K562 (cell line): ENCODE measurements around the gene DCAKD. TPM values are rescaled to one million over a fixed set of nuclear protein-coding genes. Genes with fewer than 3 reads are reported as not detected.
A peak's percentile ranks its signal among the peaks of the same experiment; 100 is the strongest.

Experiments
- NEUROD1 ChIP-seq: fragments of 150-350 bp; IDR thresholded peaks from 2 replicates; pipeline ENCODE4 v1.6.1; 2014; ENCODE audit warnings: borderline replicate concordance, low read length, low read depth; ENCODE audit not compliant: partially characterized antibody
- NFIX ChIP-seq: fragments of 250-450 bp; sonication (Bioruptor Pico); IDR thresholded peaks from 2 replicates; pipeline ENCODE4 v1.4.0; 2020; ENCODE audit warnings: low read depth, mild to moderate bottlenecking, moderate library complexity
- NR4A1 ChIP-seq, 2 experiments: fragments of 250-450 bp in 1 of 2; fragments of 450-650 bp in 1 of 2; sonication (Bioruptor Pico) in 1 of 2; IDR thresholded peaks; 2 replicates each; pipeline versions ENCODE4 v1.4.0 to v1.6.1; 2016 to 2020; ENCODE audit warnings: mild to moderate bottlenecking in 2 of 2, missing compliant biosample characterization in 1 of 2, missing genetic modification characterization in 1 of 2, moderate library complexity in 1 of 2
- POLR2A ChIP-seq: fragments of 450-650 bp; conservative IDR thresholded peaks from 2 replicates; pipeline ENCODE4 v1.6.1; 2016
- RBM14 ChIP-seq: fragments of 200-400 bp; formaldehyde crosslinking; IDR thresholded peaks from 2 replicates; pipeline ENCODE4 v1.6.1; 2018; ENCODE audit warnings: low read depth, mild to moderate bottlenecking, low read length, moderate library complexity, borderline replicate concordance; ENCODE audit not compliant: insufficient read depth
- RCOR1 ChIP-seq, 2 experiments: IDR thresholded peaks; 2 replicates each; pipeline ENCODE4 v1.6.1; 2012; ENCODE audit warnings: low read depth in 2 of 2, low read length in 2 of 2, borderline replicate concordance in 1 of 2, improper control_type of control experiment in 1 of 2
- SMC3 ChIP-seq: conservative IDR thresholded peaks from 2 replicates; pipeline ENCODE4 v1.6.1; 2011; ENCODE audit warnings: low read depth, low read length, improper control_type of control experiment; ENCODE audit not compliant: insufficient read depth
- TBP ChIP-seq: optimal IDR thresholded peaks from 2 replicates; pipeline ENCODE3; 2011; ENCODE audit warnings: low read depth, low read length, improper control_type of control experiment
- ZC3H4 ChIP-seq: sonication (generic); formaldehyde crosslinking; IDR thresholded peaks from 2 replicates; pipeline ENCODE4 v1.9.0; 2021; ENCODE audit warnings: missing genetic modification reagents, borderline replicate concordance
- ZKSCAN1 ChIP-seq: fragments of 150-350 bp; IDR thresholded peaks from 2 replicates; pipeline ENCODE4 v1.6.1; 2016; ENCODE audit warnings: low read depth, low read length
- ZNF133 ChIP-seq: fragments of 250-450 bp; sonication (Bioruptor Pico); IDR thresholded peaks from 2 replicates; pipeline ENCODE4 v1.4.0; 2020; ENCODE audit warnings: mild to moderate bottlenecking
- polyA plus RNA-seq, 8 experiments: library from polyadenylated mRNA; depleted of rRNA in 4 of 8; stranded (reverse) in 5 of 8; unstranded in 3 of 8; fragments of >200 nt; fragmentation: Nextera tagmentation in 2 of 8; fragmentation: Illumina TruSeq in 1 of 8; extraction: Ambion mirVana in 2 of 8; extraction: Trizol in 1 of 8; gene quantifications; 2 replicates each; pipeline versions ENCODE4 v1.2.1 to v1.2.3, GENCODE V29; 2011 to 2014; ENCODE audit warnings: inconsistent platforms in 1 of 8, missing spikeins in 1 of 8
- total RNA-seq, 7 experiments: library from RNA; depleted of rRNA in 6 of 7; stranded (reverse); fragments of >200 nt in 6 of 7; fragmentation: Illumina TruSeq in 2 of 7; extraction: Trizol in 2 of 7; gene quantifications; 2 replicates each; pipeline versions ENCODE4 v1.2.1 to v1.2.3, GENCODE V29; 2011 to 2021; ENCODE audit warnings: low replicate concordance in 1 of 7
- TF ChIP-seq, protein P1 (sequence below): fragments of 450-650 bp; conservative IDR thresholded peaks from 2 replicates; pipeline ENCODE4 v1.6.1; 2016; ENCODE audit warnings: missing genetic modification characterization, low read depth, mild to moderate bottlenecking, control low read depth, missing compliant biosample characterization
- TF ChIP-seq, protein P2 (sequence below): fragments of 450-650 bp; IDR thresholded peaks from 2 replicates; pipeline ENCODE4 v1.6.1; 2018; ENCODE audit warnings: mild to moderate bottlenecking, low read depth; ENCODE audit not compliant: partially characterized antibody
- TF ChIP-seq, protein P3 (sequence below): sonication (generic); formaldehyde crosslinking; IDR thresholded peaks from 2 replicates; pipeline ENCODE4 v1.8.0; 2022; ENCODE audit warnings: mild to moderate bottlenecking, missing genetic modification reagents
- TF ChIP-seq, protein P4 (sequence below), 2 experiments: fragments of 450-650 bp; IDR thresholded peaks; 2 replicates each; pipeline ENCODE4 v1.6.1; 2016
- TF ChIP-seq, protein P5 (sequence below): IDR thresholded peaks from 3 replicates; pipeline ENCODE4 v1.6.1; 2011; ENCODE audit warnings: borderline replicate concordance, mild to moderate bottlenecking; ENCODE audit not compliant: insufficient read length, insufficient read depth
- TF ChIP-seq, protein P6 (sequence below): fragments of 200-800 bp; sonication (Bioruptor generic); IDR thresholded peaks from 2 replicates; pipeline ENCODE4 v1.6.1; 2017; ENCODE audit warnings: missing genetic modification characterization, missing compliant biosample characterization

Gene DCAKD
- total and polyA plus RNA-seq, 9 of the 15 experiments (the other 6 are each of a cell fraction or from before 2014, with no cell fraction given): 7.9 to 35.5 (median 21.4) TPM

DNA sequence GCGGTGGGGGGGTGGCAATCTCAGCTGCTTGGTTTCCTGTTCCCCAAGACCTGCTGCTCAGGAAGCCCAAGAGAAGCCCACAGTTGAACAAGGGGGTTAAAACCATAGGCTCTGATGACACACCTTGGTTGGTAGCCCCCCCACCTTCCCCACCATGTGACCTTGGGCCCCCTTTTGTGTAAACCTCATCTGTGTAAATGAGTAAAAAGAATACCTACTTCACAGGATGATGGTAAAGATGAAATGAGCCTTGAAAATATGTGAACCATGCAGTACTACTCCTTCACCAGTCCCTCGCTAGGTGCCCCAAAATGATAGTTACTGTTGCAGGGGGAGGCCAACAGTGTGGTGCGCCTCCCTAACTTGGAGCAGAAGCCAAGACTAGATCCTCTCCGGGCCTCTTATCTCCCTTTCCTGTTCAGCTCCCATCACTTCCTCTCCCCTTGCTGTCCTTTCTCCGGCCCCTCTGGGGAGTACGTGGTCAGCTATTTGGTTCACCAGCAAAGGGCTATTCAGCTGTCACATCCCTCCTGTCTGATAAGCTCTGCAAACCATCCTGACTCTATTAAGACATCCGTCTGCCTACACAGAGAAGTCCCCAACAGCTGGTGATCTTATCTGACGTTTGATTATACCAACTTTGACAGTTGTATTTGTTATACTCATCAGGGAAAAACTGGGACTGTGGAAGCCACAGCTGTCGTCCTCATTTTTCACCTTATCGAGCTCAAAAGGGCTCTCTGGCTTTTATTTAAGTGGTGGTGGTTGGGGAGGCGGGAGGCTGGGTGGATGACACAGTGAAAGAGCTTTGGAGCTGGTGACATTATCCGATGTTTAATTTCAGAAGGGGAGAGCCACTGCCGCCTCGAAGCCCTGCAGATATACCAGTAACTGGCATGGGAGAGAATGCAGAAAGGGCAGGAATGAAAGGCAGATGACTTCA, 19.9 kb downstream of the DCAKD start (continued):
- TF ChIP-seq, protein P1, sequence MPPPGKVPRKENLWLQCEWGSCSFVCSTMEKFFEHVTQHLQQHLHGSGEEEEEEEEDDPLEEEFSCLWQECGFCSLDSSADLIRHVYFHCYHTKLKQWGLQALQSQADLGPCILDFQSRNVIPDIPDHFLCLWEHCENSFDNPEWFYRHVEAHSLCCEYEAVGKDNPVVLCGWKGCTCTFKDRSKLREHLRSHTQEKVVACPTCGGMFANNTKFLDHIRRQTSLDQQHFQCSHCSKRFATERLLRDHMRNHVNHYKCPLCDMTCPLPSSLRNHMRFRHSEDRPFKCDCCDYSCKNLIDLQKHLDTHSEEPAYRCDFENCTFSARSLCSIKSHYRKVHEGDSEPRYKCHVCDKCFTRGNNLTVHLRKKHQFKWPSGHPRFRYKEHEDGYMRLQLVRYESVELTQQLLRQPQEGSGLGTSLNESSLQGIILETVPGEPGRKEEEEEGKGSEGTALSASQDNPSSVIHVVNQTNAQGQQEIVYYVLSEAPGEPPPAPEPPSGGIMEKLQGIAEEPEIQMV (tag): no peak
- TF ChIP-seq, protein P2, sequence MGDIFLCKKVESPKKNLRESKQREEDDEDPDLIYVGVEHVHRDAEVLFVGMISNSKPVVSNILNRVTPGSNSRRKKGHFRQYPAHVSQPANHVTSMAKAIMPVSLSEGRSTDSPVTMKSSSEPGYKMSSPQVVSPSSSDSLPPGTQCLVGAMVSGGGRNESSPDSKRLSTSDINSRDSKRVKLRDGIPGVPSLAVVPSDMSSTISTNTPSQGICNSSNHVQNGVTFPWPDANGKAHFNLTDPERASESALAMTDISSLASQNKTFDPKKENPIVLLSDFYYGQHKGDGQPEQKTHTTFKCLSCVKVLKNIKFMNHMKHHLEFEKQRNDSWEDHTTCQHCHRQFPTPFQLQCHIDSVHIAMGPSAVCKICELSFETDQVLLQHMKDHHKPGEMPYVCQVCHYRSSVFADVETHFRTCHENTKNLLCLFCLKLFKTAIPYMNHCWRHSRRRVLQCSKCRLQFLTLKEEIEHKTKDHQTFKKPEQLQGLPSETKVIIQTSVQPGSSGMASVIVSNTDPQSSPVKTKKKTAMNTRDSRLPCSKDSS: no peak
- TF ChIP-seq, protein P3, sequence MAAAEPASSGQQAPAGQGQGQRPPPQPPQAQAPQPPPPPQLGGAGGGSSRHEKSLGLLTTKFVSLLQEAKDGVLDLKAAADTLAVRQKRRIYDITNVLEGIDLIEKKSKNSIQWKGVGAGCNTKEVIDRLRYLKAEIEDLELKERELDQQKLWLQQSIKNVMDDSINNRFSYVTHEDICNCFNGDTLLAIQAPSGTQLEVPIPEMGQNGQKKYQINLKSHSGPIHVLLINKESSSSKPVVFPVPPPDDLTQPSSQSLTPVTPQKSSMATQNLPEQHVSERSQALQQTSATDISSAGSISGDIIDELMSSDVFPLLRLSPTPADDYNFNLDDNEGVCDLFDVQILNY (CRISPR knock-in tag): no peak
- TF ChIP-seq, protein P4, sequence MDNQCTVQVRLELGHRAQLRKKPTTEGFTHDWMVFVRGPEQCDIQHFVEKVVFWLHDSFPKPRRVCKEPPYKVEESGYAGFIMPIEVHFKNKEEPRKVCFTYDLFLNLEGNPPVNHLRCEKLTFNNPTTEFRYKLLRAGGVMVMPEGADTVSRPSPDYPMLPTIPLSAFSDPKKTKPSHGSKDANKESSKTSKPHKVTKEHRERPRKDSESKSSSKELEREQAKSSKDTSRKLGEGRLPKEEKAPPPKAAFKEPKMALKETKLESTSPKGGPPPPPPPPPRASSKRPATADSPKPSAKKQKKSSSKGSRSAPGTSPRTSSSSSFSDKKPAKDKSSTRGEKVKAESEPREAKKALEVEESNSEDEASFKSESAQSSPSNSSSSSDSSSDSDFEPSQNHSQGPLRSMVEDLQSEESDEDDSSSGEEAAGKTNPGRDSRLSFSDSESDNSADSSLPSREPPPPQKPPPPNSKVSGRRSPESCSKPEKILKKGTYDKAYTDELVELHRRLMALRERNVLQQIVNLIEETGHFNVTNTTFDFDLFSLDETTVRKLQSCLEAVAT (IDR thresholded peaks at IDR 0.05): no peak
- no peak for TF ChIP-seq ZKSCAN1
- no peak for TF ChIP-seq ZNF133 (CRISPR knock-in tag)
- no peak for TF ChIP-seq NFIX (CRISPR knock-in tag)
- TF ChIP-seq, protein P5, sequence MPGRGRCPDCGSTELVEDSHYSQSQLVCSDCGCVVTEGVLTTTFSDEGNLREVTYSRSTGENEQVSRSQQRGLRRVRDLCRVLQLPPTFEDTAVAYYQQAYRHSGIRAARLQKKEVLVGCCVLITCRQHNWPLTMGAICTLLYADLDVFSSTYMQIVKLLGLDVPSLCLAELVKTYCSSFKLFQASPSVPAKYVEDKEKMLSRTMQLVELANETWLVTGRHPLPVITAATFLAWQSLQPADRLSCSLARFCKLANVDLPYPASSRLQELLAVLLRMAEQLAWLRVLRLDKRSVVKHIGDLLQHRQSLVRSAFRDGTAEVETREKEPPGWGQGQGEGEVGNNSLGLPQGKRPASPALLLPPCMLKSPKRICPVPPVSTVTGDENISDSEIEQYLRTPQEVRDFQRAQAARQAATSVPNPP: no peak
- no peak for TF ChIP-seq POLR2A
- TF ChIP-seq, protein P6, sequence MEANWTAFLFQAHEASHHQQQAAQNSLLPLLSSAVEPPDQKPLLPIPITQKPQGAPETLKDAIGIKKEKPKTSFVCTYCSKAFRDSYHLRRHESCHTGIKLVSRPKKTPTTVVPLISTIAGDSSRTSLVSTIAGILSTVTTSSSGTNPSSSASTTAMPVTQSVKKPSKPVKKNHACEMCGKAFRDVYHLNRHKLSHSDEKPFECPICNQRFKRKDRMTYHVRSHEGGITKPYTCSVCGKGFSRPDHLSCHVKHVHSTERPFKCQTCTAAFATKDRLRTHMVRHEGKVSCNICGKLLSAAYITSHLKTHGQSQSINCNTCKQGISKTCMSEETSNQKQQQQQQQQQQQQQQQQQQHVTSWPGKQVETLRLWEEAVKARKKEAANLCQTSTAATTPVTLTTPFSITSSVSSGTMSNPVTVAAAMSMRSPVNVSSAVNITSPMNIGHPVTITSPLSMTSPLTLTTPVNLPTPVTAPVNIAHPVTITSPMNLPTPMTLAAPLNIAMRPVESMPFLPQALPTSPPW (CRISPR knock-in tag): peak; percentile 57
- no peak for TF ChIP-seq SMC3
- no peak for TF ChIP-seq NR4A1 (CRISPR knock-in tag; IDR thresholded peaks at IDR 0.05)
- TF ChIP-seq NR4A1 (tag; IDR thresholded peaks at IDR 0.05): no peak
- peak in 1 of 2 experiments; percentile 91; a peak in 2 of 4 replicates for TF ChIP-seq RCOR1 (IDR thresholded peaks at IDR 0.05; ENCODE audit: borderline replicate concordance in 1 of 2, low read depth in 2 of 2, low read length in 2 of 2)
- TF ChIP-seq RBM14: no peak
- no peak for TF ChIP-seq ZC3H4 (CRISPR knock-in tag)
- TF ChIP-seq TBP: no peak
- no peak for TF ChIP-seq NEUROD1
